Body of pancreas (tissue), 4 donors: ENCODE results near the gene STIM1.

Source experiments
- CTCF ChIP-seq, 7 experiments: fragments of 450-650 bp in 4 of 7; fragments of 200-600 bp in 3 of 7; sonication (generic) in 3 of 7; IDR thresholded peaks; one replicate each; pipeline ENCODE4 v1.5.1; 2016 to 2019; ENCODE audit warnings: antibody characterized with exemption in 7 of 7
- POLR2A ChIP-seq, 3 donors: fragments of 450-650 bp; IDR thresholded peaks; one replicate each; pipeline ENCODE4 v1.6.1; 2016; ENCODE audit warnings: antibody characterized with exemption in 3 of 3, mild to moderate bottlenecking in 2 of 3

- TF ChIP-seq CTCF (IDR thresholded peaks at IDR 0.05) (no peak), POLR2A (IDR thresholded peaks at IDR 0.05) (no peak)
Measured at GRCh38 chr11:4071325-4071724, 215.9 kb downstream of the STIM1 start.
